GM12878 (cell line): Measurements from ENCODE around the gene EPB42. TPM values are rescaled to one million over a fixed set of nuclear protein-coding genes. Genes with fewer than 3 reads are reported as not detected.

Source experiments
- ATAC-seq: fragments of 200-7000 bp; cut with Tn5 transposase; 3 replicates; pipeline ENCODE4 v1.9.1; 2020; ENCODE audit warnings: mild to moderate bottlenecking, moderate library complexity
- BruUV-seq: library from RNA; stranded (reverse); fragments of 400-500 nt; replicated peaks from 2 replicates; lab custom pipeline; 2021; lab: Mats Ljungman, UMichigan
- CTCF ChIA-PET: fragments of 300-600 bp; sonication (Branson Sonifier 250); formaldehyde crosslinking; extraction: SDS; loops from one replicate; lab custom pipeline; 2021; ENCODE audit warnings: inconsistent platforms; lab: Yijun Ruan, JAX
- POLR2A ChIA-PET: fragments of 350-600 bp; formaldehyde crosslinking; extraction: SDS; loops from one replicate; lab custom pipeline; 2021; ENCODE audit warnings: inconsistent platforms; lab: Charles Lee
- RAD21 ChIA-PET: fragments of 300-600 bp; sonication (Branson Sonifier 250); formaldehyde crosslinking; loops from one replicate; lab custom pipeline; 2023; ENCODE audit warnings: antibody characterized with exemption; ENCODE audit not compliant: unreplicated experiment; lab: Charles Lee
- SMC1A ChIA-PET: fragments of 300-600 bp; sonication (Branson Sonifier 250); formaldehyde crosslinking; loops from one replicate; lab custom pipeline; 2023; ENCODE audit not compliant: unreplicated experiment, uncharacterized antibody; lab: Charles Lee
- DNase-seq: peaks from one replicate; pipeline ENCODE4 v3.0.0-alpha.2; 2011; ENCODE audit warnings: low read depth, low spot score
- FAIRE-seq: peaks from 3 replicates; lab custom pipeline; 2011; peaks lifted over from hg19 to GRCh38; lab: Jason Lieb, UNC
- H2AFZ ChIP-seq: 2 replicates; pipeline ENCODE4 v1.6.0; 2011; ENCODE audit warnings: low read depth, low read length, control low read depth; ENCODE audit not compliant: control insufficient read depth
- H3K27ac ChIP-seq: 2 replicates; pipeline ENCODE4 v1.5.1; 2011; ENCODE audit warnings: control low read depth; ENCODE audit not compliant: control insufficient read depth, insufficient read depth
- H3K27me3 ChIP-seq, 2 experiments: replicated peaks in 1 of 2; 2 replicates each; pipeline versions ENCODE4 v1.6.0 to v1.6.1; 2011; ENCODE audit warnings: low read length in 1 of 2; ENCODE audit not compliant: control insufficient read depth in 2 of 2, insufficient read depth in 2 of 2
- H3K36me3 ChIP-seq, 2 experiments: 2 replicates each; pipeline ENCODE4 v1.5.1; 2011; ENCODE audit warnings: low read length in 1 of 2; ENCODE audit not compliant: control insufficient read depth in 2 of 2, insufficient read depth in 2 of 2
- H3K4me1 ChIP-seq: 2 replicates; pipeline ENCODE4 v1.6.1; 2011; ENCODE audit warnings: mild to moderate bottlenecking, low read length, moderate library complexity, mixed read lengths; ENCODE audit not compliant: control insufficient read depth, insufficient read depth
- H3K4me2 ChIP-seq: 2 replicates; pipeline ENCODE4 v1.6.0; 2011; ENCODE audit warnings: control low read depth; ENCODE audit not compliant: control insufficient read depth, insufficient read depth
- H3K4me3 ChIP-seq: fragments of 200-600 bp; sonication (generic); 2 replicates; pipeline ENCODE4 v1.5.1; 2016
- H3K79me2 ChIP-seq: 2 replicates; pipeline ENCODE4 v1.6.0; 2011; ENCODE audit warnings: low read length; ENCODE audit not compliant: control insufficient read depth, insufficient read depth
- H3K9ac ChIP-seq: 2 replicates; pipeline ENCODE4 v1.8.0; 2011; ENCODE audit warnings: low read length, control low read depth, mixed read lengths; ENCODE audit not compliant: control insufficient read depth, insufficient read depth
- H3K9me3 ChIP-seq: replicated peaks from 3 replicates; pipeline ENCODE4 v1.5.1; 2011; ENCODE audit warnings: mild to moderate bottlenecking, low read length; ENCODE audit not compliant: control insufficient read depth, insufficient read depth
- H4K20me1 ChIP-seq: 2 replicates; pipeline ENCODE4 v1.6.0; 2011; ENCODE audit not compliant: control insufficient read depth, insufficient read depth
- BMI1 ChIP-seq: fragments of 450-650 bp; IDR thresholded peaks from 2 replicates; pipeline ENCODE4 v1.6.1; 2016; ENCODE audit warnings: mild to moderate bottlenecking, moderate library complexity, borderline replicate concordance
- CHD1 ChIP-seq: IDR thresholded peaks from 2 replicates; pipeline ENCODE4 v1.6.1; 2012; ENCODE audit warnings: low read depth, low read length, improper control_type of control experiment
- RELB ChIP-seq: fragments of 450-650 bp; IDR thresholded peaks from 2 replicates; pipeline ENCODE4 v1.6.1; 2017; ENCODE audit warnings: low read depth, mild to moderate bottlenecking, moderate library complexity
- SUPT20H ChIP-seq: IDR thresholded peaks from 2 replicates; pipeline ENCODE4 v1.6.1; 2011; ENCODE audit warnings: low read depth, mild to moderate bottlenecking, low read length, moderate library complexity, borderline replicate concordance; ENCODE audit not compliant: control insufficient read depth
- WGBS: methylation state at CpG from one replicate; pipeline ENCODE4 v1.1.6; 2016; ENCODE audit warnings: low lambda C conversion rate; ENCODE audit not compliant: insufficient replicate concordance, insufficient coverage; ENCODE audit errors: missing lambda C conversion rate; 5-methylcytosine and 5-hydroxymethylcytosine counted together
- in situ Hi-C: fragments of 300-500 bp; cut with MboI; formaldehyde crosslinking; loops from 9 replicates; pipeline ENCODE4 v1.14.3; 2018; ENCODE audit warnings: mixed read lengths
- intact Hi-C: fragments of 100-400 bp; cut with micrococcal nuclease; formaldehyde crosslinking; loops from one replicate; pipeline ENCODE4 v1.14.2; 2022; ENCODE audit not compliant: unreplicated experiment
- polyA plus RNA-seq, 11 experiments: library from polyadenylated mRNA; depleted of rRNA in 4 of 11; unstranded in 6 of 11; stranded (reverse) in 5 of 11; fragments of >200 nt; fragmentation: Nextera tagmentation in 4 of 11; fragmentation: Illumina TruSeq in 1 of 11; extraction: Ambion mirVana in 4 of 11; extraction: Trizol in 1 of 11; gene quantifications; 1 replicate in 1 of 11; 2 replicates in 10 of 11; pipeline versions ENCODE4 v1.2.1 to v1.2.3, GENCODE V29; 2011 to 2016; ENCODE audit warnings: inconsistent platforms in 2 of 11, missing spikeins in 2 of 11, low read depth in 1 of 11
- total RNA-seq, 4 experiments: library from RNA; depleted of rRNA in 3 of 4; stranded (reverse); fragments of >200 nt in 3 of 4; fragmentation: Illumina TruSeq in 1 of 4; extraction: Trizol in 1 of 4; gene quantifications; 2 replicates each; pipeline versions ENCODE4 v1.2.1 to v1.2.3, GENCODE V29; 2013 to 2021

EPB42 gene
- total and polyA plus RNA-seq, 10 of the 15 experiments (the other 5 are each of a cell fraction or from before 2014, with no cell fraction given), result not detected

- DNase-seq, result no peak
- POLR2A ChIA-PET, result interaction anchor here (0.6 to 1.3 kb wide), 4 partner anchors 10 to 23 kb away, joined by 3 to 9 read pairs (median 6); no protein-coding TSS in a partner anchor
Observed at GRCh38 chr15:43251185-43251870, 30.5 kb upstream of the EPB42 start.

More at GRCh38 chr15:43251185-43251870, 30.5 kb upstream of the EPB42 start:
- Histone ChIP-seq H3K9me3 (no peaks in the 10 kb centered on the region), H3K27me3 (no peaks in the 10 kb centered on the region), H3K4me1 (peaks cover 54% of the 10 kb centered on the region), H3K27ac (peak overlapping the region; percentile 1; the same call in 1 of the 2 replicates), H3K4me3 (no peak overlapping the region), H4K20me1 (no peaks in the 10 kb centered on the region), H3K79me2 (no peaks in the 10 kb centered on the region), H3K9ac (no peak overlapping the region), H3K4me2 (no peak overlapping the region; the same call in 1 of the 2 replicates), H3K36me3 (no peaks in the 10 kb centered on the region), H2AFZ (no peak overlapping the region)
- CTCF ChIA-PET, result interaction anchor here (1.0 to 8.9 kb wide), 7 partner anchors 10 to 47 kb away, joined by 5 to 86 read pairs (median 7); no protein-coding TSS in a partner anchor
- RAD21 ChIA-PET, result interaction anchor here (0.9 to 7.9 kb wide), 5 partner anchors 10 to 144 kb away, joined by 3 to 76 read pairs (median 12); partner anchors contain the start of gene TGM5
- SMC1A ChIA-PET, result interaction anchor here (1.1 to 4.9 kb wide), 11 partner anchors 9 to 58 kb away, joined by 3 to 46 read pairs (median 5); no protein-coding TSS in a partner anchor
- in situ Hi-C loops, result no loop called here
- no peak for FAIRE-seq
- intact Hi-C loops, result no loop called here
- 97% methylated on average over 8 of the region's 8 CpGs for WGBS
- ATAC-seq, result no peak
- TF ChIP-seq RELB (no peak), BMI1 (no peak), SUPT20H (no peak), CHD1 (0 out of 2 replicates have a peak, but pooled peaks have one; percentile 24)
- BruUV-seq, result no TSS peak
